VCaP (cell line): ENCODE results near the gene FUBP3.
A peak's percentile ranks its signal among the peaks of the same experiment; 100 is the strongest.
"Not testable (repeated sequence)": the region's sequence is repeated elsewhere in the genome, so short reads cannot be mapped to it uniquely, and the experiment has no call there.

Source experiments
- H3K27ac ChIP-seq: fragments of 450-650 bp; 2 replicates; pipeline ENCODE4 v1.5.1; 2017
- CTCF ChIP-seq: fragments of 450-650 bp; conservative IDR thresholded peaks from 2 replicates; pipeline ENCODE4 v1.5.1; 2017; ENCODE audit warnings: mild to moderate bottlenecking, moderate library complexity

Gene FUBP3

GRCh38 chr9:130557077-130557468, 22.3 kb upstream of the FUBP3 start:
- no peak overlapping the region for H3K27ac ChIP-seq
- no peak for TF ChIP-seq CTCF

GRCh38 chr9:130561056-130561455, 18.3 kb upstream of the FUBP3 start:
- no peak for TF ChIP-seq CTCF
- peak overlapping the region; percentile 46 for H3K27ac ChIP-seq

DNA sequence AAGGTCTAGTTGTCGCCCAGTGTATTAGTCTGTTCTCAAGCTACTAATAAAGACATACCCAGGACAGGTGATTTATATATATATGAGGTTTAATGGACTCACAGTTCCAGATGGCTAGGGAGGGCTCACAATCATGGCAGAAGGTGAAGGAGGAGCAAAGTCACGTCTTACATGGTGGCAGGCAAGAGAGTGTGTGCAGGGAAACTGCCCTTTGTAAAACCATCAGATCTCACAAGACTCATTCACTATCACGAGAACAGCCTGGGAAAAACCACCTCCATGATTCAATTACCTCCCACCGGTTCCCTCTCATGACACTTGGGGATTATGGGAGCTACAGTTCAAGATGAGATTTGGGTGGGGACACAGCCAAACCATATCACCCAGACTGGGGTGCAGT, 16.9 kb upstream of the FUBP3 start:
- not testable (repeated sequence) for H3K27ac ChIP-seq

- no peak for TF ChIP-seq CTCF
Measured at GRCh38 chr9:130563797-130564196, 15.6 kb upstream of the FUBP3 start.

GRCh38 chr9:130565792-130566191, 13.6 kb upstream of the FUBP3 start:
- no peak for TF ChIP-seq CTCF
- H3K27ac ChIP-seq = no peak overlapping the region

More at GRCh38 chr9:130563797-130564196, 15.6 kb upstream of the FUBP3 start:
- no peak overlapping the region for H3K27ac ChIP-seq

DNA sequence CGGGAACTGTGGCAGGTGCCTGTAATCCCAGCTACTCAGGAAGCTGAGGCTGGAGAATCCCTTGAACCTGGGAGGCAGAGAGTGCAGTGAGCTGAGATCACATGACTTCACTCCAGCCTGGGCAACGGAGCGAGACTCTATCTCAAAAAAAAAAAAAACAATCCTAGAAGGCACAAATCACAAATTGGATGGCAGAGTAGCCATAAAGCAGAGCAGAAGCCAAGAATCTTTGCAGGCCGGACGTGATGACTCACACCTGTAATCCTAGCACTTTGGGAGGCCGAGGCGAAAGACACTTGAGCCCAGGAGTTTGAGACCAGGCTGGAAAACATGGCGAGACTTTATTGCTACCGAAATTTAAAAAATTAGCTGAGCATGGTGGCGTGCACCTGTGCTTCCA, 9.2 kb upstream of the FUBP3 start:
- H3K27ac ChIP-seq = no peak overlapping the region
- TF ChIP-seq CTCF = no peak

- no peak for TF ChIP-seq CTCF
- peak overlapping the region; percentile 78 for H3K27ac ChIP-seq
Measured at GRCh38 chr9:130575514-130575913, 3.9 kb upstream of the FUBP3 start.

GRCh38 chr9:130576176-130576575, 3.2 kb upstream of the FUBP3 start:
- H3K27ac ChIP-seq = peak overlapping the region; percentile 78
- TF ChIP-seq CTCF = no peak
